H9 (cell line): ENCODE data around the gene TMEM97. TPM values are rescaled to one million over a fixed set of nuclear protein-coding genes. Genes with fewer than 3 reads are reported as not detected.

Experiments used
- DNase-seq: peaks from one replicate; pipeline ENCODE4 v3.0.0-alpha.2; 2017
- H2AFZ ChIP-seq: one replicate; pipeline ENCODE4 v1.6.1; 2013; ENCODE audit warnings: mild to moderate bottlenecking, low read length, control low read depth, moderate library complexity
- H2AK5ac ChIP-seq: 2 replicates; pipeline ENCODE4 v1.6.1; 2013; ENCODE audit warnings: low read length, control low read depth, mixed read lengths; ENCODE audit not compliant: insufficient read length
- H2BK120ac ChIP-seq: one replicate; pipeline ENCODE4 v1.6.1; 2013; ENCODE audit warnings: low read depth, mild to moderate bottlenecking, low read length, control low read depth, inconsistent platforms; ENCODE audit not compliant: poor library complexity, severe bottlenecking
- H2BK12ac ChIP-seq: 2 replicates; pipeline ENCODE4 v1.6.1; 2013; ENCODE audit warnings: low read length, control low read depth, mixed read lengths, low read depth; ENCODE audit not compliant: insufficient read length
- H2BK15ac ChIP-seq: 2 replicates; pipeline ENCODE4 v1.6.1; 2013; ENCODE audit warnings: low read depth, low read length, control low read depth
- H2BK20ac ChIP-seq: one replicate; pipeline ENCODE4 v1.6.1; 2013; ENCODE audit warnings: low read depth, mild to moderate bottlenecking, low read length, control low read depth, inconsistent platforms; ENCODE audit not compliant: poor library complexity, severe bottlenecking
- H2BK5ac ChIP-seq: 2 replicates; pipeline ENCODE4 v1.6.1; 2013; ENCODE audit warnings: low read length, control low read depth, mixed read lengths; ENCODE audit not compliant: insufficient read length
- H3K14ac ChIP-seq: 2 replicates; pipeline ENCODE4 v1.6.1; 2013; ENCODE audit warnings: low read length, control low read depth; ENCODE audit not compliant: insufficient read depth
- H3K18ac ChIP-seq: 2 replicates; pipeline ENCODE4 v1.6.1; 2013; ENCODE audit warnings: low read depth, mild to moderate bottlenecking, mixed read lengths, low read length, control low read depth; ENCODE audit not compliant: insufficient read length
- H3K23ac ChIP-seq: 2 replicates; pipeline ENCODE4 v1.6.1; 2013; ENCODE audit warnings: low read length, control low read depth, mixed read lengths, low read depth; ENCODE audit not compliant: insufficient read length
- H3K23me2 ChIP-seq: 2 replicates; pipeline ENCODE4 v1.6.1; 2013; ENCODE audit warnings: low read depth, mild to moderate bottlenecking, mixed read lengths, low read length, control low read depth; ENCODE audit not compliant: insufficient read length, poor library complexity, severe bottlenecking
- H3K27ac ChIP-seq: 2 replicates; pipeline ENCODE4 v1.5.1; 2013; ENCODE audit warnings: low read length, control low read depth, mixed read lengths, low read depth; ENCODE audit not compliant: insufficient read length
- H3K27me3 ChIP-seq: 2 replicates; pipeline ENCODE4 v1.6.1; 2013; ENCODE audit warnings: low read length, control low read depth, inconsistent platforms; ENCODE audit not compliant: insufficient read depth
- H3K4ac ChIP-seq: 2 replicates; pipeline ENCODE4 v1.6.1; 2013; ENCODE audit warnings: low read depth, mild to moderate bottlenecking, control low read depth, inconsistent platforms, low read length, moderate library complexity
- H3K4me1 ChIP-seq: 2 replicates; pipeline ENCODE4 v1.6.1; 2013; ENCODE audit warnings: low read length, control low read depth, inconsistent platforms; ENCODE audit not compliant: insufficient read depth
- H3K4me2 ChIP-seq: 2 replicates; pipeline ENCODE4 v1.6.1; 2013; ENCODE audit warnings: low read length, control low read depth, mixed read lengths; ENCODE audit not compliant: insufficient read length, insufficient read depth
- H3K56ac ChIP-seq: 2 replicates; pipeline ENCODE4 v1.6.1; 2013; ENCODE audit warnings: low read depth, mild to moderate bottlenecking, mixed read lengths, low read length, control low read depth; ENCODE audit not compliant: insufficient read length
- H3K79me1 ChIP-seq: 2 replicates; pipeline ENCODE4 v1.6.1; 2013; ENCODE audit warnings: low read depth, mild to moderate bottlenecking, moderate library complexity, low read length, control low read depth, inconsistent platforms; ENCODE audit not compliant: insufficient read depth, poor library complexity, severe bottlenecking
- H3K79me2 ChIP-seq: 2 replicates; pipeline ENCODE4 v1.6.1; 2013; ENCODE audit warnings: low read length, control low read depth, inconsistent platforms; ENCODE audit not compliant: insufficient read depth
- H3K9ac ChIP-seq: 2 replicates; pipeline ENCODE4 v1.6.1; 2013; ENCODE audit warnings: low read length, control low read depth, mixed read lengths; ENCODE audit not compliant: insufficient read length; ENCODE audit errors: extremely low read depth
- H3K9me3 ChIP-seq: one replicate; pipeline ENCODE4 v1.6.1; 2013; ENCODE audit warnings: low read depth, low read length, inconsistent platforms; ENCODE audit not compliant: control insufficient read depth
- H3T11ph ChIP-seq: one replicate; pipeline ENCODE4 v1.6.1; 2013; ENCODE audit warnings: mild to moderate bottlenecking, low read length, control low read depth, inconsistent platforms
- H4K20me1 ChIP-seq: one replicate; pipeline ENCODE4 v1.6.1; 2013; ENCODE audit not compliant: control insufficient read depth, insufficient read length, insufficient read depth
- H4K5ac ChIP-seq: 2 replicates; pipeline ENCODE4 v1.6.1; 2013; ENCODE audit warnings: low read depth, mild to moderate bottlenecking, mixed read lengths, low read length, control low read depth; ENCODE audit not compliant: insufficient read length
- H4K8ac ChIP-seq: replicated peaks from 2 replicates; pipeline ENCODE4 v1.6.1; 2013; ENCODE audit warnings: low read length, control low read depth, mixed read lengths, low read depth; ENCODE audit not compliant: insufficient read length
- H4K91ac ChIP-seq: 2 replicates; pipeline ENCODE4 v1.6.1; 2013; ENCODE audit warnings: low read depth, mild to moderate bottlenecking, moderate library complexity, mixed read lengths, low read length, control low read depth; ENCODE audit not compliant: insufficient read length
- H3K27ac Mint-ChIP-seq, 3 experiments: 2 replicates in 2 of 3; 3 replicates in 1 of 3; pipeline ENCODE4 v1.8.0; 2020 to 2021; ENCODE audit warnings: mixed read lengths in 3 of 3, mild to moderate bottlenecking in 1 of 3, moderate library complexity in 1 of 3
- H3K27me3 Mint-ChIP-seq: 2 replicates; pipeline ENCODE4 v1.8.0; 2021; ENCODE audit warnings: low read depth, mild to moderate bottlenecking, moderate library complexity, mixed read lengths
- H3K36me3 Mint-ChIP-seq, 3 experiments: 2 replicates in 2 of 3; 3 replicates in 1 of 3; pipeline ENCODE4 v1.8.0; 2020 to 2021; ENCODE audit warnings: low read depth in 3 of 3, mixed read lengths in 3 of 3; ENCODE audit not compliant: insufficient read depth in 1 of 3
- H3K4me1 Mint-ChIP-seq, 2 experiments: 2 replicates each; pipeline ENCODE4 v1.8.0; 2020; ENCODE audit warnings: mixed read lengths in 2 of 2
- H3K4me3 Mint-ChIP-seq, 2 experiments: 2 replicates in 1 of 2; 3 replicates in 1 of 2; pipeline ENCODE4 v1.8.0; 2020 to 2021; ENCODE audit warnings: mild to moderate bottlenecking in 2 of 2, mixed read lengths in 2 of 2, moderate library complexity in 1 of 2
- H3K9me3 Mint-ChIP-seq, 2 experiments: 2 replicates in 1 of 2; 3 replicates in 1 of 2; pipeline ENCODE4 v1.8.0; 2020; ENCODE audit warnings: mild to moderate bottlenecking in 2 of 2, mixed read lengths in 2 of 2, moderate library complexity in 1 of 2
- CTCF ChIP-seq: fragments of 200-600 bp; sonication (generic); conservative IDR thresholded peaks from 3 replicates; pipeline ENCODE4 v1.8.0; 2021; ENCODE audit warnings: antibody characterized with exemption, mild to moderate bottlenecking
- WGBS: extraction: QIAGEN DNeasy Blood & Tissue Kit; methylation state at CpG from one replicate; pipeline ENCODE4 v1.1.7; 2013; ENCODE audit warnings: missing lambda C conversion rate, low lambda C conversion rate, mixed read lengths; ENCODE audit not compliant: insufficient read length; ENCODE audit errors: extremely low coverage; 5-methylcytosine and 5-hydroxymethylcytosine counted together
- total RNA-seq: library from RNA; stranded (reverse); gene quantifications from 2 replicates; pipeline ENCODE4 v1.2.1, GENCODE V29; 2021

Gene TMEM97
- total RNA-seq, 1 experiment from 2014 or later: 116 TPM

DNA sequence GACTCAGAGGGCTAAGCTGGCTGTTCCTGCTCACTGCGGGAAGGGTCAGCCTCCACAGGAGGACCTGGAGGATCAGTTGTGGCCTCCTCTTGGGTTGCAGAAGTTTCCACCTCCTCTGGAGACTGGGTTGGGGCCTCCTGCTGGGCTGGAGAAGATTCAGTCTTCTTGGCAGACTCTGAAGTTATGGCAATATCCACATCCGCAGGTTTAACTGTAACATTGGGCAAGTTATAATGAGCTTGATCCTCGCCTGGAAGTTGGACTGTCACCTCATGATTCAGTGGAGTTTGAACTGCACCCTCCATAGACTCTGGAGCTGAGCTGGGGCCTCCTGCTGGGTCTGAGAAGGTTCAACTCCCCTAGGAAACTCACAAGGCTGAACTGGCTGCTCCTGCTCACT is 47.6 kb upstream of the TMEM97 start:
- no peak overlapping the region for H2AK5ac ChIP-seq
- Mint-ChIP-seq H3K9me3 (peaks cover 17 to 39% of the 10 kb centered on the region in 2 experiments), H3K27ac (no peak overlapping the region), H3K27me3 (peaks cover 5% of the 10 kb centered on the region), H3K36me3 (peaks cover 10 to 20% (median 15%) of the 10 kb centered on the region in 3 experiments), H3K4me1 (peaks cover 19 to 21% of the 10 kb centered on the region in 2 experiments), H3K4me3 (no peak overlapping the region)
- no peak overlapping the region for H3K9ac ChIP-seq
- H3K4ac ChIP-seq: no peak overlapping the region
- H3K27ac ChIP-seq: no peak overlapping the region
- no CpG with 5 or more reads among the region's 3 CpGs for WGBS
- H4K91ac ChIP-seq: no peak overlapping the region
- H3K79me1 ChIP-seq: no peaks in the 10 kb centered on the region
- H4K20me1 ChIP-seq: no peaks in the 10 kb centered on the region
- no peaks in the 10 kb centered on the region for H3K79me2 ChIP-seq
- no peak overlapping the region for H3K18ac ChIP-seq
- H2BK5ac ChIP-seq: no peak overlapping the region
- H3K9me3 ChIP-seq: peaks cover 6% of the 10 kb centered on the region
- H3K14ac ChIP-seq: no peak overlapping the region
- no peak overlapping the region for H3K56ac ChIP-seq
- no peak overlapping the region for H2BK12ac ChIP-seq
- H3K23me2 ChIP-seq: no peaks in the 10 kb centered on the region
- no peak overlapping the region for H4K8ac ChIP-seq
- no peak for DNase-seq
- H2BK15ac ChIP-seq: no peak overlapping the region
- H2BK120ac ChIP-seq: no peak overlapping the region
- no peak overlapping the region for H2BK20ac ChIP-seq
- no peaks in the 10 kb centered on the region for H3K4me1 ChIP-seq
- H3T11ph ChIP-seq: no peak overlapping the region
- H3K27me3 ChIP-seq: no peaks in the 10 kb centered on the region
- no peak overlapping the region for H3K4me2 ChIP-seq
- no peak overlapping the region for H4K5ac ChIP-seq
- no peak for TF ChIP-seq CTCF
- H3K23ac ChIP-seq: no peak overlapping the region
- H2AFZ ChIP-seq: no peak overlapping the region
